GM12878 (cell line): ENCODE data around the gene GMIP. TPM values are rescaled to one million over a fixed set of nuclear protein-coding genes. Genes with fewer than 3 reads are reported as not detected.

Experiments
- ATAC-seq: fragments of 200-7000 bp; cut with Tn5 transposase; 3 replicates; pipeline ENCODE4 v1.9.1; 2020; ENCODE audit warnings: mild to moderate bottlenecking, moderate library complexity
- BruUV-seq: library from RNA; stranded (reverse); fragments of 400-500 nt; replicated peaks from 2 replicates; lab custom pipeline; 2021; lab: Mats Ljungman, UMichigan
- CTCF ChIA-PET: fragments of 300-600 bp; sonication (Branson Sonifier 250); formaldehyde crosslinking; extraction: SDS; loops from one replicate; lab custom pipeline; 2021; ENCODE audit warnings: inconsistent platforms; lab: Yijun Ruan, JAX
- POLR2A ChIA-PET: fragments of 350-600 bp; formaldehyde crosslinking; extraction: SDS; loops from one replicate; lab custom pipeline; 2021; ENCODE audit warnings: inconsistent platforms; lab: Charles Lee
- RAD21 ChIA-PET: fragments of 300-600 bp; sonication (Branson Sonifier 250); formaldehyde crosslinking; loops from one replicate; lab custom pipeline; 2023; ENCODE audit warnings: antibody characterized with exemption; ENCODE audit not compliant: unreplicated experiment; lab: Charles Lee
- SMC1A ChIA-PET: fragments of 300-600 bp; sonication (Branson Sonifier 250); formaldehyde crosslinking; loops from one replicate; lab custom pipeline; 2023; ENCODE audit not compliant: unreplicated experiment, uncharacterized antibody; lab: Charles Lee
- DNase-seq: peaks from one replicate; pipeline ENCODE4 v3.0.0-alpha.2; 2011; ENCODE audit warnings: low read depth, low spot score
- FAIRE-seq: peaks from 3 replicates; lab custom pipeline; 2011; peaks lifted over from hg19 to GRCh38; lab: Jason Lieb, UNC
- H2AFZ ChIP-seq: 2 replicates; pipeline ENCODE4 v1.6.0; 2011; ENCODE audit warnings: low read depth, low read length, control low read depth; ENCODE audit not compliant: control insufficient read depth
- H3K27ac ChIP-seq: 2 replicates; pipeline ENCODE4 v1.5.1; 2011; ENCODE audit warnings: control low read depth; ENCODE audit not compliant: control insufficient read depth, insufficient read depth
- H3K27me3 ChIP-seq, 2 experiments: replicated peaks in 1 of 2; 2 replicates each; pipeline versions ENCODE4 v1.6.0 to v1.6.1; 2011; ENCODE audit warnings: low read length in 1 of 2; ENCODE audit not compliant: control insufficient read depth in 2 of 2, insufficient read depth in 2 of 2
- H3K36me3 ChIP-seq, 2 experiments: 2 replicates each; pipeline ENCODE4 v1.5.1; 2011; ENCODE audit warnings: low read length in 1 of 2; ENCODE audit not compliant: control insufficient read depth in 2 of 2, insufficient read depth in 2 of 2
- H3K4me1 ChIP-seq: 2 replicates; pipeline ENCODE4 v1.6.1; 2011; ENCODE audit warnings: mild to moderate bottlenecking, low read length, moderate library complexity, mixed read lengths; ENCODE audit not compliant: control insufficient read depth, insufficient read depth
- H3K4me2 ChIP-seq: 2 replicates; pipeline ENCODE4 v1.6.0; 2011; ENCODE audit warnings: control low read depth; ENCODE audit not compliant: control insufficient read depth, insufficient read depth
- H3K4me3 ChIP-seq: fragments of 200-600 bp; sonication (generic); 2 replicates; pipeline ENCODE4 v1.5.1; 2016
- H3K79me2 ChIP-seq: 2 replicates; pipeline ENCODE4 v1.6.0; 2011; ENCODE audit warnings: low read length; ENCODE audit not compliant: control insufficient read depth, insufficient read depth
- H3K9ac ChIP-seq: 2 replicates; pipeline ENCODE4 v1.8.0; 2011; ENCODE audit warnings: low read length, control low read depth, mixed read lengths; ENCODE audit not compliant: control insufficient read depth, insufficient read depth
- H3K9me3 ChIP-seq: replicated peaks from 3 replicates; pipeline ENCODE4 v1.5.1; 2011; ENCODE audit warnings: mild to moderate bottlenecking, low read length; ENCODE audit not compliant: control insufficient read depth, insufficient read depth
- H4K20me1 ChIP-seq: 2 replicates; pipeline ENCODE4 v1.6.0; 2011; ENCODE audit not compliant: control insufficient read depth, insufficient read depth
- ATF7 ChIP-seq: fragments of 450-650 bp; IDR thresholded peaks from 2 replicates; pipeline ENCODE4 v1.6.1; 2016; ENCODE audit warnings: low read depth, mild to moderate bottlenecking
- BACH1 ChIP-seq: fragments of 450-650 bp; IDR thresholded peaks from 2 replicates; pipeline ENCODE4 v1.6.1; 2017; ENCODE audit warnings: mild to moderate bottlenecking, borderline replicate concordance
- CHD2 ChIP-seq: IDR thresholded peaks from 2 replicates; pipeline ENCODE4 v1.6.1; 2011; ENCODE audit warnings: low read depth, low read length, improper control_type of control experiment, borderline replicate concordance
- CREB1 ChIP-seq: IDR thresholded peaks from 2 replicates; pipeline ENCODE4 v1.6.1; 2012; ENCODE audit warnings: low read depth, mild to moderate bottlenecking, inconsistent platforms
- DPF2 ChIP-seq: fragments of 450-650 bp; IDR thresholded peaks from 2 replicates; pipeline ENCODE4 v1.6.1; 2017; ENCODE audit warnings: mild to moderate bottlenecking
- KAT2A ChIP-seq: conservative IDR thresholded peaks from 2 replicates; pipeline ENCODE4 v1.6.1; 2011; ENCODE audit warnings: low read depth, low read length; ENCODE audit not compliant: control insufficient read depth
- MTA3 ChIP-seq: IDR thresholded peaks from 2 replicates; pipeline ENCODE4 v1.6.1; 2012; ENCODE audit warnings: low read length, inconsistent platforms, borderline replicate concordance
- NBN ChIP-seq: fragments of 450-650 bp; IDR thresholded peaks from 2 replicates; pipeline ENCODE4 v1.6.1; 2016
- NFYA ChIP-seq: IDR thresholded peaks from 2 replicates; pipeline ENCODE4 v1.6.1; 2011; ENCODE audit warnings: low read depth, mild to moderate bottlenecking, low read length, improper control_type of control experiment, borderline replicate concordance
- PBX3 ChIP-seq: IDR thresholded peaks from 2 replicates; pipeline ENCODE4 v1.6.1; 2011; ENCODE audit warnings: mild to moderate bottlenecking, low read depth, low read length, moderate library complexity; ENCODE audit not compliant: insufficient replicate concordance
- POLR2A ChIP-seq: IDR thresholded peaks from 2 replicates; pipeline ENCODE4 v1.6.1; 2011; ENCODE audit warnings: low read depth, mild to moderate bottlenecking, low read length
- POLR2AphosphoS2 ChIP-seq: IDR thresholded peaks from 2 replicates; pipeline ENCODE4 v1.6.1; 2011; ENCODE audit warnings: low read depth, mild to moderate bottlenecking, low read length, improper control_type of control experiment, moderate library complexity
- RUNX3 ChIP-seq: IDR thresholded peaks from 2 replicates; pipeline ENCODE4 v1.6.1; 2012; ENCODE audit warnings: low read length, inconsistent platforms
- TAF1 ChIP-seq: IDR thresholded peaks from 2 replicates; pipeline ENCODE4 v1.6.1; 2011; ENCODE audit warnings: mild to moderate bottlenecking, low read depth, low read length, borderline replicate concordance
- WGBS: methylation state at CpG from one replicate; pipeline ENCODE4 v1.1.6; 2016; ENCODE audit warnings: low lambda C conversion rate; ENCODE audit not compliant: insufficient replicate concordance, insufficient coverage; ENCODE audit errors: missing lambda C conversion rate; 5-methylcytosine and 5-hydroxymethylcytosine counted together
- in situ Hi-C: fragments of 300-500 bp; cut with MboI; formaldehyde crosslinking; loops from 9 replicates; pipeline ENCODE4 v1.14.3; 2018; ENCODE audit warnings: mixed read lengths
- intact Hi-C: fragments of 100-400 bp; cut with micrococcal nuclease; formaldehyde crosslinking; loops from one replicate; pipeline ENCODE4 v1.14.2; 2022; ENCODE audit not compliant: unreplicated experiment
- polyA plus RNA-seq, 11 experiments: library from polyadenylated mRNA; depleted of rRNA in 4 of 11; unstranded in 6 of 11; stranded (reverse) in 5 of 11; fragments of >200 nt; fragmentation: Nextera tagmentation in 4 of 11; fragmentation: Illumina TruSeq in 1 of 11; extraction: Ambion mirVana in 4 of 11; extraction: Trizol in 1 of 11; gene quantifications; 1 replicate in 1 of 11; 2 replicates in 10 of 11; pipeline versions ENCODE4 v1.2.1 to v1.2.3, GENCODE V29; 2011 to 2016; ENCODE audit warnings: inconsistent platforms in 2 of 11, missing spikeins in 2 of 11, low read depth in 1 of 11
- total RNA-seq, 4 experiments: library from RNA; depleted of rRNA in 3 of 4; stranded (reverse); fragments of >200 nt in 3 of 4; fragmentation: Illumina TruSeq in 1 of 4; extraction: Trizol in 1 of 4; gene quantifications; 2 replicates each; pipeline versions ENCODE4 v1.2.1 to v1.2.3, GENCODE V29; 2013 to 2021
- TF ChIP-seq, protein P1 (sequence below): IDR thresholded peaks from 2 replicates; pipeline ENCODE4 v1.6.1; 2012; ENCODE audit warnings: low read depth, low read length, improper control_type of control experiment
- TF ChIP-seq, protein P2 (sequence below): IDR thresholded peaks from 2 replicates; pipeline ENCODE4 v1.6.1; 2012; ENCODE audit warnings: mild to moderate bottlenecking, low read depth, low read length

Gene GMIP
- total and polyA plus RNA-seq, 10 of the 15 experiments (the other 5 are each of a cell fraction or from before 2014, with no cell fraction given), result 1.5 to 63.5 (median 22.3) TPM

- ChIA-PET CTCF (interaction anchor here (0.6 to 1.3 kb wide), 4 partner anchors 15 to 259 kb away, joined by 3 to 4 read pairs (median 3); no protein-coding TSS in a partner anchor), POLR2A (interaction anchor here (0.6 to 3.0 kb wide), 7 partner anchors 15 to 68 kb away, joined by 3 to 10 read pairs (median 5); no protein-coding TSS in a partner anchor), RAD21 (interaction anchor here (0.8 to 1.9 kb wide), 3 partner anchors 11 to 96 kb away, joined by 3 to 5 read pairs (median 4); no protein-coding TSS in a partner anchor), SMC1A (interaction anchor here (0.8 to 1.3 kb wide), 5 partner anchors 31 to 96 kb away, joined by 3 to 5 read pairs (median 4); no protein-coding TSS in a partner anchor)
- H3K36me3 ChIP-seq, result peaks cover 0 to 12% of the 10 kb centered on the region in 2 experiments; a peak in 3 of 4 replicates
- H3K27ac ChIP-seq, result peak within 1 kb of the TSS; percentile 58
- ATAC-seq (peak; percentile 86), FAIRE-seq (no peak), DNase-seq (no peak)
- H2AFZ ChIP-seq, result peak within 1 kb of the TSS; percentile 46
- no peaks in the 10 kb centered on the region for H4K20me1 ChIP-seq
- 0 out of 2 replicates have a peak, but pooled peaks cover 5% of the 10 kb centered on the region for H3K4me1 ChIP-seq
- H3K27me3 ChIP-seq, result no peaks in the 10 kb centered on the region
- H3K79me2 ChIP-seq, result no peaks in the 10 kb centered on the region
- intact Hi-C loops (no loop called here), in situ Hi-C loops (no loop called here)
- H3K9me3 ChIP-seq, result no peaks in the 10 kb centered on the region
- peak within 1 kb of the TSS; percentile 82 for H3K4me2 ChIP-seq
- BruUV-seq, result no TSS peak
- H3K4me3 ChIP-seq, result peak within 1 kb of the TSS; percentile 76
- peak within 1 kb of the TSS; percentile 52 for H3K9ac ChIP-seq
- WGBS, result 1% methylated on average over 48 of the region's 87 CpGs
- TF ChIP-seq KAT2A, result no peak
- TF ChIP-seq DPF2, result 0 out of 2 replicates have a peak, but pooled peaks have one; percentile 73
- no peak for TF ChIP-seq PBX3
- 0 out of 2 replicates have a peak, but pooled peaks have one; percentile 22 for TF ChIP-seq TAF1
- TF ChIP-seq MTA3, result 0 out of 2 replicates have a peak, but pooled peaks have one; percentile 46
- 0 out of 2 replicates have a peak, but pooled peaks have one; percentile 33 for TF ChIP-seq CHD2
- 0 out of 2 replicates have a peak, but pooled peaks have one; percentile 19 for TF ChIP-seq CREB1
- TF ChIP-seq ATF7, result peak; percentile 66; the same call in 1 of the 2 replicates
- 0 out of 2 replicates have a peak, but pooled peaks have one; percentile 7 for TF ChIP-seq NBN
- peak; percentile 70; the same call in 1 of the 2 replicates for TF ChIP-seq BACH1
- no peak for TF ChIP-seq NFYA
- TF ChIP-seq POLR2AphosphoS2, result peak; percentile 80; the same call in 1 of the 2 replicates
- TF ChIP-seq RUNX3, result peak; percentile 35; the same call in 1 of the 2 replicates
- peak; percentile 31 for TF ChIP-seq POLR2A
- TF ChIP-seq, protein P1, sequence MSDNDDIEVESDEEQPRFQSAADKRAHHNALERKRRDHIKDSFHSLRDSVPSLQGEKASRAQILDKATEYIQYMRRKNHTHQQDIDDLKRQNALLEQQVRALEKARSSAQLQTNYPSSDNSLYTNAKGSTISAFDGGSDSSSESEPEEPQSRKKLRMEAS, result peak; percentile 30; the same call in 1 of the 2 replicates
- TF ChIP-seq, protein P2, sequence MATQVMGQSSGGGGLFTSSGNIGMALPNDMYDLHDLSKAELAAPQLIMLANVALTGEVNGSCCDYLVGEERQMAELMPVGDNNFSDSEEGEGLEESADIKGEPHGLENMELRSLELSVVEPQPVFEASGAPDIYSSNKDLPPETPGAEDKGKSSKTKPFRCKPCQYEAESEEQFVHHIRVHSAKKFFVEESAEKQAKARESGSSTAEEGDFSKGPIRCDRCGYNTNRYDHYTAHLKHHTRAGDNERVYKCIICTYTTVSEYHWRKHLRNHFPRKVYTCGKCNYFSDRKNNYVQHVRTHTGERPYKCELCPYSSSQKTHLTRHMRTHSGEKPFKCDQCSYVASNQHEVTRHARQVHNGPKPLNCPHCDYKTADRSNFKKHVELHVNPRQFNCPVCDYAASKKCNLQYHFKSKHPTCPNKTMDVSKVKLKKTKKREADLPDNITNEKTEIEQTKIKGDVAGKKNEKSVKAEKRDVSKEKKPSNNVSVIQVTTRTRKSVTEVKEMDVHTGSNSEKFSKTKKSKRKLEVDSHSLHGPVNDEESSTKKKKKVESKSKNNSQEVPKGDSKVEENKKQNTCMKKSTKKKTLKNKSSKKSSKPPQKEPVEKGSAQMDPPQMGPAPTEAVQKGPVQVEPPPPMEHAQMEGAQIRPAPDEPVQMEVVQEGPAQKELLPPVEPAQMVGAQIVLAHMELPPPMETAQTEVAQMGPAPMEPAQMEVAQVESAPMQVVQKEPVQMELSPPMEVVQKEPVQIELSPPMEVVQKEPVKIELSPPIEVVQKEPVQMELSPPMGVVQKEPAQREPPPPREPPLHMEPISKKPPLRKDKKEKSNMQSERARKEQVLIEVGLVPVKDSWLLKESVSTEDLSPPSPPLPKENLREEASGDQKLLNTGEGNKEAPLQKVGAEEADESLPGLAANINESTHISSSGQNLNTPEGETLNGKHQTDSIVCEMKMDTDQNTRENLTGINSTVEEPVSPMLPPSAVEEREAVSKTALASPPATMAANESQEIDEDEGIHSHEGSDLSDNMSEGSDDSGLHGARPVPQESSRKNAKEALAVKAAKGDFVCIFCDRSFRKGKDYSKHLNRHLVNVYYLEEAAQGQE, result no peak
Observed at GRCh38 chr19:19627621-19628500, 15.6 kb downstream of the GMIP start, which contains the start of gene LPAR2. Gene LPAR2, minus strand, starts transcription at chr19:19628220. Its CDS starts 945 bp downstream, at chr19:19627275.
